HepG2 (cell line): Measurements from ENCODE around the gene GARIN5A. TPM values are rescaled to one million over a fixed set of nuclear protein-coding genes. Genes with fewer than 3 reads are reported as not detected.

Source experiments
- ATAC-seq: fragments of 200-7000 bp; cut with Tn5 transposase; 3 replicates; pipeline ENCODE4 v1.9.1; 2020; ENCODE audit warnings: mild to moderate bottlenecking, moderate library complexity
- BruUV-seq: library from RNA; stranded (reverse); fragments of 400-500 nt; replicated peaks from 2 replicates; lab custom pipeline; 2021; lab: Mats Ljungman, UMichigan
- CTCF ChIA-PET: fragments of 300-600 bp; formaldehyde crosslinking; extraction: SDS; loops from one replicate; lab custom pipeline; 2021; ENCODE audit warnings: low total read pairs, inconsistent platforms, low intra/inter-chr PET ratio; lab: Yijun Ruan, JAX
- POLR2A ChIA-PET: fragments of 350-600 bp; sonication (Branson Sonifier 250); formaldehyde crosslinking; loops from one replicate; lab custom pipeline; 2020; ENCODE audit warnings: antibody characterized with exemption, inconsistent platforms; lab: Yijun Ruan, JAX
- DNase-seq: peaks from one replicate; pipeline ENCODE4 v3.0.0-alpha.2; 2015; ENCODE audit warnings: low spot score
- FAIRE-seq: peaks from 3 replicates; lab custom pipeline; 2011; peaks lifted over from hg19 to GRCh38; lab: Jason Lieb, UNC
- H2AFZ ChIP-seq: one replicate; pipeline ENCODE4 v1.6.1; 2011; ENCODE audit warnings: low read length, inconsistent platforms
- H3K27ac ChIP-seq: fragments of 300-600 bp; 3 replicates; pipeline ENCODE4 v1.8.0; 2011; ENCODE audit warnings: mixed run types, mild to moderate bottlenecking, mixed read lengths, low read length, inconsistent platforms; ENCODE audit not compliant: insufficient read depth; ENCODE audit errors: extremely low read length
- H3K27me3 ChIP-seq, 2 experiments: fragments of 200-600 bp in 1 of 2; 2 replicates in 1 of 2; 3 replicates in 1 of 2; pipeline versions ENCODE4 v1.6.0 to v1.8.0; 2011; ENCODE audit warnings: low read length in 2 of 2, mild to moderate bottlenecking in 2 of 2, moderate library complexity in 2 of 2, inconsistent platforms in 1 of 2; ENCODE audit not compliant: insufficient read depth in 2 of 2, control insufficient read depth in 1 of 2
- H3K36me3 ChIP-seq, 2 experiments: fragments of 200-600 bp in 1 of 2; replicated peaks in 1 of 2; 2 replicates in 1 of 2; 3 replicates in 1 of 2; pipeline versions ENCODE4 v1.5.1 to v1.8.0; 2011; ENCODE audit warnings: low read length in 2 of 2, inconsistent platforms in 1 of 2; ENCODE audit not compliant: insufficient read depth in 2 of 2, control insufficient read depth in 1 of 2
- H3K4me1 ChIP-seq: 2 replicates; pipeline ENCODE4 v1.5.1; 2012; ENCODE audit warnings: low read length, inconsistent platforms; ENCODE audit not compliant: insufficient read depth
- H3K4me2 ChIP-seq: 2 replicates; pipeline ENCODE4 v1.6.0; 2011; ENCODE audit warnings: low read depth, low read length, inconsistent platforms
- H3K4me3 ChIP-seq, 3 experiments: fragments of 200-600 bp in 1 of 3; sonication (generic), shearing (Covaris generic) in 1 of 3; replicated peaks in 1 of 3; 2 replicates each; pipeline ENCODE4 v1.5.1; 2011 to 2016; ENCODE audit warnings: low read length in 3 of 3, inconsistent platforms in 2 of 3, low read depth in 2 of 3, mild to moderate bottlenecking in 2 of 3, control low read depth in 1 of 3, mixed read lengths in 1 of 3; ENCODE audit not compliant: insufficient read depth in 1 of 3
- H3K79me2 ChIP-seq: one replicate; pipeline ENCODE4 v1.6.1; 2011; ENCODE audit warnings: low read length, inconsistent platforms; ENCODE audit not compliant: insufficient read depth
- H3K9ac ChIP-seq: 2 replicates; pipeline ENCODE4 v1.6.0; 2011; ENCODE audit warnings: mild to moderate bottlenecking, low read depth, low read length, inconsistent platforms; ENCODE audit not compliant: insufficient read depth
- H3K9me3 ChIP-seq: 2 replicates; pipeline ENCODE4 v1.5.1; 2012; ENCODE audit warnings: mild to moderate bottlenecking, low read length
- H4K20me1 ChIP-seq: 2 replicates; pipeline ENCODE4 v1.6.0; 2011; ENCODE audit warnings: inconsistent platforms, mild to moderate bottlenecking, low read length, moderate library complexity; ENCODE audit not compliant: insufficient read depth
- PCBP2 ChIP-seq: fragments of 200-400 bp; formaldehyde crosslinking; optimal IDR thresholded peaks from 2 replicates; pipeline ENCODE3; 2018; ENCODE audit warnings: low read length, low read depth; ENCODE audit not compliant: poor library complexity, severe bottlenecking
- RAD51 ChIP-seq: fragments of 450-650 bp; IDR thresholded peaks from 2 replicates; pipeline ENCODE4 v1.6.1; 2016; ENCODE audit warnings: borderline replicate concordance
- SP2 ChIP-seq: sonication (generic); formaldehyde crosslinking; IDR thresholded peaks from 2 replicates; pipeline ENCODE4 v1.5.1; 2020; ENCODE audit warnings: mild to moderate bottlenecking, missing genetic modification reagents
- ZNF101 ChIP-seq: sonication (generic); formaldehyde crosslinking; IDR thresholded peaks from 2 replicates; pipeline ENCODE4 v1.4.0; 2020; ENCODE audit warnings: mild to moderate bottlenecking, low read depth, missing genetic modification reagents, borderline replicate concordance
- ZNF143 ChIP-seq: sonication (generic); formaldehyde crosslinking; IDR thresholded peaks from 2 replicates; pipeline ENCODE4 v1.4.0; 2020; ENCODE audit warnings: missing genetic modification reagents
- ZNF225 ChIP-seq: sonication (generic); formaldehyde crosslinking; IDR thresholded peaks from 2 replicates; pipeline ENCODE4 v1.4.0; 2020; ENCODE audit warnings: mild to moderate bottlenecking, missing genetic modification reagents
- ZNF274 ChIP-seq: sonication (generic); formaldehyde crosslinking; IDR thresholded peaks from 2 replicates; pipeline ENCODE4 v1.5.1; 2020; ENCODE audit warnings: mild to moderate bottlenecking, missing genetic modification reagents
- WGBS: methylation state at CpG from one replicate; pipeline ENCODE4 v1.1.6; 2017; ENCODE audit warnings: low lambda C conversion rate; 5-methylcytosine and 5-hydroxymethylcytosine counted together
- in situ Hi-C: cut with HindIII; loops from 2 replicates; pipeline ENCODE4 v1.10.0; 2017; ENCODE audit warnings: low pct_unique_long_range_greater_than_20kb; ENCODE audit not compliant: extremely low pct_ligation_motif_present
- intact Hi-C: fragments of 100-400 bp; cut with micrococcal nuclease; formaldehyde crosslinking; loops from one replicate; pipeline ENCODE4 v1.10.0; 2022; ENCODE audit not compliant: unreplicated experiment
- polyA plus RNA-seq, 8 experiments: library from polyadenylated mRNA; depleted of rRNA in 3 of 8; stranded (reverse) in 7 of 8; unstranded in 1 of 8; fragments of >200 nt; fragmentation: Illumina TruSeq in 4 of 8; extraction: Trizol in 4 of 8; gene quantifications; 2 replicates each; pipeline versions ENCODE4 v1.2.1 to v1.2.3, GENCODE V29; 2011 to 2016; ENCODE audit warnings: low read depth in 4 of 8, missing spikeins in 1 of 8, mixed read lengths in 1 of 8; ENCODE audit not compliant: insufficient read depth in 1 of 8
- total RNA-seq, 5 experiments: library from RNA; depleted of rRNA; stranded (reverse); fragments of >200 nt; fragmentation: Illumina TruSeq; extraction: Trizol; gene quantifications; 2 replicates each; pipeline ENCODE4 v1.2.3, GENCODE V29; 2016; ENCODE audit warnings: low read depth in 1 of 5
- TF ChIP-seq, protein P1 (sequence below): sonication (generic); formaldehyde crosslinking; IDR thresholded peaks from 2 replicates; pipeline ENCODE4 v1.5.0; 2020; ENCODE audit warnings: mild to moderate bottlenecking, missing genetic modification reagents, borderline replicate concordance
- TF ChIP-seq, protein P2 (sequence below): sonication (generic); formaldehyde crosslinking; IDR thresholded peaks from 2 replicates; pipeline ENCODE4 v1.4.0; 2020; ENCODE audit warnings: missing genetic modification reagents
- TF ChIP-seq, protein P3 (sequence below): sonication (generic); formaldehyde crosslinking; IDR thresholded peaks from 2 replicates; pipeline ENCODE4 v1.8.0; 2022; ENCODE audit warnings: mild to moderate bottlenecking, missing genetic modification reagents, moderate library complexity
- TF ChIP-seq, protein P4 (sequence below): sonication (generic); formaldehyde crosslinking; IDR thresholded peaks from 2 replicates; pipeline ENCODE4 v1.4.0; 2020; ENCODE audit warnings: missing genetic modification reagents

The GARIN5A gene
- total and polyA plus RNA-seq, 2 of the 13 experiments (the other 11 are each of a cell fraction or from before 2014, with no cell fraction given), result not detected

DNA sequence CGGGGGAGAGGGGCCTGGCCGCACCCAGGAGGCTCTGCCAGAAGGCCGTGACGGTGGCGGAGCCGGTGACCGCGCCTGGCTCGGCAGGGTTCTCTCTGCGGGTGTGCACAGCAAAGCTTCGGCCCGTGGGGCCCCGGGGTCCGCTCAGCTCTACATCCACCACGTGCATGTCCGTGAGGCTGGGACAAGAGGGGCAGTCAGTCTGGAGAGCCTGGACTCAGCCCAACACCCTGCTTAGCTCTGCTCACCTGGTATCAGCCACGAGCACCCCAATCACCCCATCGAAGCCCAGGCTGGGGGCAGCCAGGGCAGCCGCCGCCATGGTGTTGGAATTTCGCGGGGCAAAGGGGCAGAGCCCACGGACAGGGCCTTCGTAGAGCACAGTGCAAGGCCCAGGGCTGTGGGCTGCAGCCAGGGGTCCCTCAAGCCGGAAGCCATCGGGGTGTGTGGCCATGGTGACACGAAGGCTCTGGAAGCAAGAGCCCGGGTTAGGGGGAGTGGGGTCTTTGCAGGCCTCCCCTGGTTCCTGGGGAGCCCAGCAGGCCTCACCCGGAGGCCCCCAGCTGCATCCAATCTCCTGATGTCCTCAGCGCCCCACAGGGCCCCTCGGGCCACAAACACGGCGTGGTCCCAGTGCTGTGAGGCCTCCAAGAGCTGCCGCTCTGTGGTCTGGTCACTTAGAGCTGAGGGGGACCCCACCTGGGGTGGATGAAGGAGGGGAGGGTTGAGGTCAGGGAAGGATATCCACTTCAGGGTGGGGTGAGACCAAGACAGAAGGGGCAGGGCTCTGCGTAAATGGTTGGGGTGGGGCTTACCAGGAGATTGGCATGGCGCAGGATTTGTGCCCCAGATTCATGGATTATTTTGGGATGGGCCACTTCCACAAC is 35.7 kb upstream of the GARIN5A start:
- FAIRE-seq, result no peak
- no peak overlapping the region for H2AFZ ChIP-seq
- H3K9ac ChIP-seq, result peak overlapping the region; percentile 76
- TF ChIP-seq ZNF143 (CRISPR knock-in tag) (no peak), PCBP2 (no peak), RAD51 (no peak), ZNF274 (CRISPR knock-in tag) (no peak), ZNF101 (no peak), SP2 (CRISPR knock-in tag) (no peak), ZNF225 (CRISPR knock-in tag) (no peak)
- TF ChIP-seq, protein P1, sequence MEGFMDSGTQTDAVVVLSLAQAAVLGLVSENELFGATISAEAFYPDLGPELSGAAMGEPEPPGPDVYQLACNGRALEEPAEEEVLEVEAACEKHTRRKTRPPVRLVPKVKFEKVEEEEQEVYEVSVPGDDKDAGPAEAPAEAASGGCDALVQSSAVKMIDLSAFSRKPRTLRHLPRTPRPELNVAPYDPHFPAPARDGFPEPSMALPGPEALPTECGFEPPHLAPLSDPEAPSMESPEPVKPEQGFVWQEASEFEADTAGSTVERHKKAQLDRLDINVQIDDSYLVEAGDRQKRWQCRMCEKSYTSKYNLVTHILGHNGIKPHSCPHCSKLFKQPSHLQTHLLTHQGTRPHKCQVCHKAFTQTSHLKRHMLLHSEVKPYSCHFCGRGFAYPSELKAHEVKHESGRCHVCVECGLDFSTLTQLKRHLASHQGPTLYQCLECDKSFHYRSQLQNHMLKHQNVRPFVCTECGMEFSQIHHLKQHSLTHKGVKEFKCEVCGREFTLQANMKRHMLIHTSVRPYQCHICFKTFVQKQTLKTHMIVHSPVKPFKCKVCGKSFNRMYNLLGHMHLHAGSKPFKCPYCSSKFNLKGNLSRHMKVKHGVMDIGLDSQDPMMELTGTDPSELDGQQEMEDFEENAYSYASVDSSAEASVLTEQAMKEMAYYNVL (CRISPR knock-in tag), result no peak
- TF ChIP-seq, protein P2, sequence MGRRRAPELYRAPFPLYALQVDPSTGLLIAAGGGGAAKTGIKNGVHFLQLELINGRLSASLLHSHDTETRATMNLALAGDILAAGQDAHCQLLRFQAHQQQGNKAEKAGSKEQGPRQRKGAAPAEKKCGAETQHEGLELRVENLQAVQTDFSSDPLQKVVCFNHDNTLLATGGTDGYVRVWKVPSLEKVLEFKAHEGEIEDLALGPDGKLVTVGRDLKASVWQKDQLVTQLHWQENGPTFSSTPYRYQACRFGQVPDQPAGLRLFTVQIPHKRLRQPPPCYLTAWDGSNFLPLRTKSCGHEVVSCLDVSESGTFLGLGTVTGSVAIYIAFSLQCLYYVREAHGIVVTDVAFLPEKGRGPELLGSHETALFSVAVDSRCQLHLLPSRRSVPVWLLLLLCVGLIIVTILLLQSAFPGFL (CRISPR knock-in tag), result no peak
- TF ChIP-seq, protein P3, sequence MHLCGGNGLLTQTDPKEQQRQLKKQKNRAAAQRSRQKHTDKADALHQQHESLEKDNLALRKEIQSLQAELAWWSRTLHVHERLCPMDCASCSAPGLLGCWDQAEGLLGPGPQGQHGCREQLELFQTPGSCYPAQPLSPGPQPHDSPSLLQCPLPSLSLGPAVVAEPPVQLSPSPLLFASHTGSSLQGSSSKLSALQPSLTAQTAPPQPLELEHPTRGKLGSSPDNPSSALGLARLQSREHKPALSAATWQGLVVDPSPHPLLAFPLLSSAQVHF (CRISPR knock-in tag), result no peak
- TF ChIP-seq, protein P4, sequence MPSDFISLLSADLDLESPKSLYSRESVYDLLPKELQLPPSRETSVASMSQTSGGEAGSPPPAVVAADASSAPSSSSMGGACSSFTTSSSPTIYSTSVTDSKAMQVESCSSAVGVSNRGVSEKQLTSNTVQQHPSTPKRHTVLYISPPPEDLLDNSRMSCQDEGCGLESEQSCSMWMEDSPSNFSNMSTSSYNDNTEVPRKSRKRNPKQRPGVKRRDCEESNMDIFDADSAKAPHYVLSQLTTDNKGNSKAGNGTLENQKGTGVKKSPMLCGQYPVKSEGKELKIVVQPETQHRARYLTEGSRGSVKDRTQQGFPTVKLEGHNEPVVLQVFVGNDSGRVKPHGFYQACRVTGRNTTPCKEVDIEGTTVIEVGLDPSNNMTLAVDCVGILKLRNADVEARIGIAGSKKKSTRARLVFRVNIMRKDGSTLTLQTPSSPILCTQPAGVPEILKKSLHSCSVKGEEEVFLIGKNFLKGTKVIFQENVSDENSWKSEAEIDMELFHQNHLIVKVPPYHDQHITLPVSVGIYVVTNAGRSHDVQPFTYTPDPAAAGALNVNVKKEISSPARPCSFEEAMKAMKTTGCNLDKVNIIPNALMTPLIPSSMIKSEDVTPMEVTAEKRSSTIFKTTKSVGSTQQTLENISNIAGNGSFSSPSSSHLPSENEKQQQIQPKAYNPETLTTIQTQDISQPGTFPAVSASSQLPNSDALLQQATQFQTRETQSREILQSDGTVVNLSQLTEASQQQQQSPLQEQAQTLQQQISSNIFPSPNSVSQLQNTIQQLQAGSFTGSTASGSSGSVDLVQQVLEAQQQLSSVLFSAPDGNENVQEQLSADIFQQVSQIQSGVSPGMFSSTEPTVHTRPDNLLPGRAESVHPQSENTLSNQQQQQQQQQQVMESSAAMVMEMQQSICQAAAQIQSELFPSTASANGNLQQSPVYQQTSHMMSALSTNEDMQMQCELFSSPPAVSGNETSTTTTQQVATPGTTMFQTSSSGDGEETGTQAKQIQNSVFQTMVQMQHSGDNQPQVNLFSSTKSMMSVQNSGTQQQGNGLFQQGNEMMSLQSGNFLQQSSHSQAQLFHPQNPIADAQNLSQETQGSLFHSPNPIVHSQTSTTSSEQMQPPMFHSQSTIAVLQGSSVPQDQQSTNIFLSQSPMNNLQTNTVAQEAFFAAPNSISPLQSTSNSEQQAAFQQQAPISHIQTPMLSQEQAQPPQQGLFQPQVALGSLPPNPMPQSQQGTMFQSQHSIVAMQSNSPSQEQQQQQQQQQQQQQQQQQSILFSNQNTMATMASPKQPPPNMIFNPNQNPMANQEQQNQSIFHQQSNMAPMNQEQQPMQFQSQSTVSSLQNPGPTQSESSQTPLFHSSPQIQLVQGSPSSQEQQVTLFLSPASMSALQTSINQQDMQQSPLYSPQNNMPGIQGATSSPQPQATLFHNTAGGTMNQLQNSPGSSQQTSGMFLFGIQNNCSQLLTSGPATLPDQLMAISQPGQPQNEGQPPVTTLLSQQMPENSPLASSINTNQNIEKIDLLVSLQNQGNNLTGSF (CRISPR knock-in tag), result no peak

More for the DNA sequence above, 35.7 kb upstream of the GARIN5A start:
- ChIA-PET CTCF (no interaction called here), POLR2A (no interaction called here)
- Histone ChIP-seq H3K4me2 (peak overlapping the region; percentile 71), H3K27ac (no peak overlapping the region), H3K9me3 (no peaks in the 10 kb centered on the region), H3K36me3 (no peaks in the 10 kb centered on the region), H4K20me1 (no peaks in the 10 kb centered on the region), H3K4me1 (peaks cover 29% of the 10 kb centered on the region), H3K4me3 (no peak overlapping the region; a peak in 1 of 6 replicates), H3K79me2 (no peaks in the 10 kb centered on the region), H3K27me3 (no peaks in the 10 kb centered on the region; a peak in 2 of 5 replicates)
- BruUV-seq, result no TSS peak
- ATAC-seq (no peak), DNase-seq (no peak)
- intact Hi-C loops, result no loop called here
- in situ Hi-C loops, result no loop called here
- WGBS, result 91% methylated on average over 11 of the region's 36 CpGs
